ENCODE results near the gene TSPAN17.

Gene TSPAN17

GRCh38 chr5:176614805-176615478 is 32.3 kb upstream of the TSPAN17 start:
- no peak overlapping the region for H3K4me3 Mint-ChIP-seq
- no peaks in the 10 kb centered on the region for H3K36me3 Mint-ChIP-seq (ENCODE audit: low read depth)
- no peak overlapping the region for H3K27ac Mint-ChIP-seq
- H3K9me3 Mint-ChIP-seq: no peaks in the 10 kb centered on the region
- peaks cover 3% of the 10 kb centered on the region for H3K4me1 Mint-ChIP-seq (ENCODE audit: low read depth)
- peaks cover 68% of the 10 kb centered on the region for H3K27me3 Mint-ChIP-seq (ENCODE audit: low read depth)

GRCh38 chr5:176616511-176616910 is 30.8 kb upstream of the TSPAN17 start:
- Mint-ChIP-seq H3K4me1 (ENCODE audit: low read depth) (peaks cover 7% of the 10 kb centered on the region), H3K4me3 (no peak overlapping the region), H3K9me3 (no peaks in the 10 kb centered on the region), H3K36me3 (ENCODE audit: low read depth) (peaks cover 2% of the 10 kb centered on the region), H3K27ac (no peak overlapping the region), H3K27me3 (ENCODE audit: low read depth) (peaks cover 73% of the 10 kb centered on the region)

DNA sequence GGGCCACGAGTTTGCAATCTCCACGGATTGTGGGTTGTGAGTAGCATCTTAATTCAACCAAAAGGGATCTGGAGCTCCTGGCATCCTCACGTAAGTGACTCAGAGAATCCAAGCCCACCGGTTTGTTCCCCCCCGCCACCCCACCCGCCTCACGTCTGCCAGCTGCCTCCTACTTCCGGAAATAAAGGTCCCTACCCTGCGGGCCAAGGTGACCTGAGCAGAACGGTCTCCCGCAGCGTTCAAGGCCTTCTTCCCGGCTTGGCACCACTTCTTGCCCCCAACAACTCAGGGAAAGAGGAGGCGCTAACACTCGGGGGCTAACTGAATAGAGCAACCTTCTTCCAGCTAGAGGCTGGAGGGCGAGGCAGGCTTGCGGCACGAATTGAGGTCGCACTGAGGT is 28.5 kb upstream of the TSPAN17 start:
- peaks cover 2% of the 10 kb centered on the region for H3K36me3 Mint-ChIP-seq (ENCODE audit: low read depth)
- H3K27ac Mint-ChIP-seq: no peak overlapping the region
- H3K4me1 Mint-ChIP-seq (ENCODE audit: low read depth): peaks cover 7% of the 10 kb centered on the region
- H3K9me3 Mint-ChIP-seq: no peaks in the 10 kb centered on the region
- peaks cover 70% of the 10 kb centered on the region for H3K27me3 Mint-ChIP-seq (ENCODE audit: low read depth)
- H3K4me3 Mint-ChIP-seq: peak overlapping the region; percentile 42

DNA sequence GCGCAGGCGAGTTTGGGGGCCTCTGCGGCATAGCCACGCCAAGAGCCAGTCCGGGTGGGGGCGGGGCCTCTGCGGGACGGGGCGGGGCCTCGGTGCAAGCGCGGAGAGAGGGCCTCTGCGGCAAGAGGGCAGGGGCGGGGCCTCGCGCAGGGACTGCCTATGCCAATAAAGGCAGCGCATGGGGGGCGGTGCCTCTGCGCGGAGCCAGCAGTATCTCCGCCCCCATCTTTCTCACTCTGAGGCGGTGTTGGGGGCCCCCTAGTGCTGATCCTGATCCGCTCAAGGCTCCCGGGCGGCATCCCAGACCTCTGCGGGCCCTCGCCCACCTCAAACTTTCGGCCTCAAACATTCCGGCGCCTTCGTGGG is 28.1 kb upstream of the TSPAN17 start:
- H3K4me1 Mint-ChIP-seq (ENCODE audit: low read depth): peaks cover 7% of the 10 kb centered on the region
- peaks cover 2% of the 10 kb centered on the region for H3K36me3 Mint-ChIP-seq (ENCODE audit: low read depth)
- H3K27ac Mint-ChIP-seq: no peak overlapping the region
- H3K9me3 Mint-ChIP-seq: no peaks in the 10 kb centered on the region
- peaks cover 70% of the 10 kb centered on the region for H3K27me3 Mint-ChIP-seq (ENCODE audit: low read depth)
- peak overlapping the region; percentile 42 for H3K4me3 Mint-ChIP-seq

DNA sequence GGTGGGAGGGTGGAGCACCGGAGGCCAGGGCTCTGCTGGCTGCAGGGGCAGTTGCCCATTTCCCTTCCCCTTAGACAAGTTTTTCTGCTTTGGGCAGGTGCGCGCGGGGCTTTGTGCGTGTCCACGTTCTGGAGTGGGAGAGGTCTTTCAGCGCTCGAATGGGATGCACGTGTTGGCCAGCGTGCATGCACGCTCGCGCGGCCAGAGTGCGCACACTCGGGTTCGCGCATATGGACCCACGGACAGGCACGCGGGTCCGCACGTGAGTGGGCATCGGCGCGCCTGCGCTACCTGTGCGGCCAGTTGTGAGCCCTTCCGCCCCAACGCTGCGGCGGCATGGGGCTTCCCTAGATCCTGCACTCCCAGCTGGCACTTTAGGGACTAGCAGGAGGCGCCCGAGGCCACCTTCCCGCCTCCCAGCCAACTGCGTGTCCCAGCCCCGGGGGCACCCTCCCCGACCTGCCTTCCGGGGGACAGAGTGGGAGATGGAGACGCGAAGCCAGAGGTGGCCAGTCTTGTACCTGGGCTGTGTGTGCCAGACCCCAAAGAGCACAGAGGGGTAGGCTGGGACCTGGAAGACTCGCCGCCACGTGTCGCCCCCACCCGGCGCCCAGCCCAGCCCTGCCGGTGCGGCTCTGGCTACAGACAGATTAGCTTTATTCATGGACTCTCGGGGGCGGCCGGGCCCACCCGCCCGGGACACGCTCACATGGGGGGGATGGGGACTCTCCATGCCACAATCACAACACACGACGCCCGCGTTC is 27.5 kb upstream of the TSPAN17 start:
- H3K4me3 Mint-ChIP-seq: peak overlapping the region; percentile 63
- H3K27ac Mint-ChIP-seq: no peak overlapping the region
- peaks cover 7% of the 10 kb centered on the region for H3K4me1 Mint-ChIP-seq (ENCODE audit: low read depth)
- peaks cover 2% of the 10 kb centered on the region for H3K36me3 Mint-ChIP-seq (ENCODE audit: low read depth)
- H3K9me3 Mint-ChIP-seq: no peaks in the 10 kb centered on the region
- H3K27me3 Mint-ChIP-seq (ENCODE audit: low read depth): peaks cover 69% of the 10 kb centered on the region

DNA sequence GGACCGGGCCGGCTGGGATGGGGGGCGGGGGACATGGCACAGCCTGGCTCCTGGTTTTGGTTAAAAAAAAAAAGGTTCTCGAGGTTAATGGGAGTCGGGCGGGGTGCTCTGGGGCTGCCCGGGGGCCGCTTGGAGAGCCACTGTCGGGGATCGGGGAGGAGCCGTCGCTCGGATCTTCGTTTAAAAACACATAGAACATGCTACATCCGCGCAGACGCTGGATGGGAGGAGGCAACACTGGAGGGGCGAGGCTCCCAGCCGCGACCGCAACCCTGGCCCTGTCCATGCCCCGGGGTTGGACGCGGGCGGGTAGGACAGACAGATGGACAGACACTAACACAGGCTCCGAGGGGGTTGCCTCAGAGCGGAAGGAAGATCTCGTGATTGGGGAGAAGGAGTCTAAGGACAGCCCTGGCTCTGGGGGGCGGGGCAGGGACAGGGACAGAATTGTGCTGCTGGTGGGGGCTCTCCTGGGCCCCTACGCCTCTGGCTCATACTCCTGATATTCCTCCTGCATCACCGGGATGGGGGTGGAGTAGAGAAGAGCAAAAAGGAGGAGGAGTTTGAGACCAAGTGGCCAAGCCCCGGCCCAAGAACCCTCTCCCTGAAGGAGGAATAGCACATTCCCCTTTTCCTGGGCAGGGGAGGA is 26.8 kb upstream of the TSPAN17 start:
- H3K4me1 Mint-ChIP-seq (ENCODE audit: low read depth): peaks cover 7% of the 10 kb centered on the region
- H3K27ac Mint-ChIP-seq: no peak overlapping the region
- H3K36me3 Mint-ChIP-seq (ENCODE audit: low read depth): peaks cover 2% of the 10 kb centered on the region
- H3K9me3 Mint-ChIP-seq: no peaks in the 10 kb centered on the region
- peaks cover 67% of the 10 kb centered on the region for H3K27me3 Mint-ChIP-seq (ENCODE audit: low read depth)
- peak overlapping the region; percentile 63 for H3K4me3 Mint-ChIP-seq

DNA sequence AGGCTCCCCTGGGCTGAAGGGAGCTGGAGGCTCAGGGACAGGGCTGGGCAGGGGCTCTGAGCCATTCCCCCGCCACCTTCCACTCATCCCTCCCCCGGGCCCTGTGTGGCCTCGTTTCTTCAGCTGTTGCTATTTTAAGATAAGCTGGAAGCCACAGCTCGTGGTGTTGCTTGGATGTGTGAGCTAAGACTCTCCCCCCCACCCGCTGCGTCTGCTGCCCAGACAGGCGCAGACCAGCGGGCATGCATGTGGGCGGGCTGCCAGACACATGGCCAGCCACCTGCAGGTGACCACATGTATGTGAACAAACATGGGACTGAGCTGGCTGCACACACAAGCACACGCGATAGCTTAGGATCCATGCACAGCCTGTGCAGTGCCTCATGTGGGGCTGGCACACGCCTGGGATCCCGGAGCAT is 25.6 kb upstream of the TSPAN17 start:
- peaks cover 2% of the 10 kb centered on the region for H3K36me3 Mint-ChIP-seq (ENCODE audit: low read depth)
- H3K4me1 Mint-ChIP-seq (ENCODE audit: low read depth): peaks cover 7% of the 10 kb centered on the region
- no peaks in the 10 kb centered on the region for H3K9me3 Mint-ChIP-seq
- no peak overlapping the region for H3K4me3 Mint-ChIP-seq
- no peak overlapping the region for H3K27ac Mint-ChIP-seq
- peaks cover 62% of the 10 kb centered on the region for H3K27me3 Mint-ChIP-seq (ENCODE audit: low read depth)

GRCh38 chr5:176624142-176624541 is 23.1 kb upstream of the TSPAN17 start:
- H3K4me3 Mint-ChIP-seq: no peak overlapping the region
- H3K27me3 Mint-ChIP-seq (ENCODE audit: low read depth): peaks cover 67% of the 10 kb centered on the region
- H3K27ac Mint-ChIP-seq: no peak overlapping the region
- no peaks in the 10 kb centered on the region for H3K9me3 Mint-ChIP-seq
- peaks cover 9% of the 10 kb centered on the region for H3K4me1 Mint-ChIP-seq (ENCODE audit: low read depth)
- H3K36me3 Mint-ChIP-seq (ENCODE audit: low read depth): peaks cover 2% of the 10 kb centered on the region

- Mint-ChIP-seq H3K4me3 (no peak overlapping the region), H3K9me3 (no peaks in the 10 kb centered on the region), H3K27ac (no peak overlapping the region), H3K36me3 (ENCODE audit: low read depth) (peaks cover 2% of the 10 kb centered on the region), H3K27me3 (ENCODE audit: low read depth) (peaks cover 75% of the 10 kb centered on the region), H3K4me1 (ENCODE audit: low read depth) (peaks cover 9% of the 10 kb centered on the region)
These were observed 22.3 kb upstream of the TSPAN17 start for GRCh38 chr5:176624938-176625337.

- peaks cover 4% of the 10 kb centered on the region for H3K4me1 Mint-ChIP-seq (ENCODE audit: low read depth)
These were observed 21.8 kb upstream of the TSPAN17 start for GRCh38 chr5:176625512-176625911.

GRCh38 chr5:176625966-176626875 is 21.1 kb upstream of the TSPAN17 start:
- Mint-ChIP-seq H3K27ac (no peak overlapping the region), H3K4me3 (no peak overlapping the region), H3K9me3 (no peaks in the 10 kb centered on the region), H3K36me3 (ENCODE audit: low read depth) (no peaks in the 10 kb centered on the region), H3K27me3 (ENCODE audit: low read depth) (peaks cover 72% of the 10 kb centered on the region), H3K4me1 (ENCODE audit: low read depth) (peaks cover 8% of the 10 kb centered on the region)

More at GRCh38 chr5:176625512-176625911, 21.8 kb upstream of the TSPAN17 start:
- H3K9me3 Mint-ChIP-seq: no peaks in the 10 kb centered on the region
- no peak overlapping the region for H3K27ac Mint-ChIP-seq
- H3K36me3 Mint-ChIP-seq (ENCODE audit: low read depth): no peaks in the 10 kb centered on the region
- H3K4me3 Mint-ChIP-seq: no peak overlapping the region
- H3K27me3 Mint-ChIP-seq (ENCODE audit: low read depth): peaks cover 71% of the 10 kb centered on the region

DNA sequence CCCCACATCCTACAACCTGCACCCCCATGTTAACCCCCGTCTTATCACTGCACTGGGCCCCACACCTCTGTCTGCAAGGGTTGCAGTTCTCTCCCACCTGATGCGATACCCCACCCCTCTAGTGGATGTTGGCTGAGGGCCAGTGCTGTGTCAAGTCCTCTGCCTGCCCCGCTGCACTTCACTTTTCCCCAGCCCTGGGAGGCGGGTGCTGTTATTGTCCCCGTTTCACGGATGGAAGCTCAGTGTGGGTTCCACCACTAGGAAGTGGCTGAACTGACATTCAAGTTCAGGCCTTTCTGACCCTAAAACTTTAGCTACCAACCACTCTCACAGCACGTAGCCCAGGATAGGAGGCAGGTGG is 20.4 kb upstream of the TSPAN17 start:
- Mint-ChIP-seq H3K27ac (no peak overlapping the region), H3K27me3 (ENCODE audit: low read depth) (peaks cover 75% of the 10 kb centered on the region)

DNA sequence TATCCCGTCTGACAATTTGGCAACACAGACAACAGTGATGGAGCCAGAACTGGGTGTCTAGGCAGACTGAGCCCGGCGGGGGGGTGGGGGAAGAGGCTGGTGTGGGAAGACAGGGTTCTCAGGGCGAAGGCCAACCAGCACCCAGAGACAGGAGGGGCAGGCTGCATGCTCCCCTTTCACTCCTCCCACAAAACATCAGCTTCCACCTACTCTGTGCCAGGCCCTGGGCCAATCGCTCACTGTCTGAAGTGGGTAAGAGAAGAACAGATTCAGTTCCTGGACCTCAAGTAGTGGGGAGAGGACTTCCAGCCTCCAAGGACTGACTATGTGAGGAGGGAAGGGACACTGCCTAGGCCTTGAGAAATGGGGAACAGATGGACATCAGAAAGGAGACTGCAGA is 19.7 kb upstream of the TSPAN17 start:
- no peak overlapping the region for H3K27ac Mint-ChIP-seq
- H3K9me3 Mint-ChIP-seq: no peaks in the 10 kb centered on the region
- peaks cover 8% of the 10 kb centered on the region for H3K4me1 Mint-ChIP-seq (ENCODE audit: low read depth)
- H3K27me3 Mint-ChIP-seq (ENCODE audit: low read depth): peaks cover 75% of the 10 kb centered on the region
- no peaks in the 10 kb centered on the region for H3K36me3 Mint-ChIP-seq (ENCODE audit: low read depth)
- H3K4me3 Mint-ChIP-seq: no peak overlapping the region

More for the DNA sequence above, 20.4 kb upstream of the TSPAN17 start:
- H3K36me3 Mint-ChIP-seq (ENCODE audit: low read depth): no peaks in the 10 kb centered on the region
- no peaks in the 10 kb centered on the region for H3K9me3 Mint-ChIP-seq
- no peak overlapping the region for H3K4me3 Mint-ChIP-seq
- peaks cover 8% of the 10 kb centered on the region for H3K4me1 Mint-ChIP-seq (ENCODE audit: low read depth)

All from T-helper 1 cell treated with Interleukin-12 subunit alpha and Interleukin-12 subunit beta and Interleukin-4 antibody, amounts not matched to agents 30 μg/mL and 1 μg/mL, for 36 hours (primary cell).